Mucosa of gallbladder (tissue), 1 donor: Measurements from ENCODE around the gene WIZ. TPM values are rescaled to one million over a fixed set of nuclear protein-coding genes. Genes with fewer than 3 reads are reported as not detected.

ENCODE experiments used
- DNase-seq: peaks from one replicate; pipeline ENCODE4 v3.0.0-alpha.2; 2020; ENCODE audit warnings: low spot score
- total RNA-seq: library from RNA; stranded (reverse); gene quantifications from one replicate; pipeline ENCODE4 v1.2.1, GENCODE V29; 2021
- donor health status: DM: no; HTN: no; CAD: no.

WIZ gene
- total RNA-seq, 1 donor from 2014 or later = 48.7 TPM

DNA sequence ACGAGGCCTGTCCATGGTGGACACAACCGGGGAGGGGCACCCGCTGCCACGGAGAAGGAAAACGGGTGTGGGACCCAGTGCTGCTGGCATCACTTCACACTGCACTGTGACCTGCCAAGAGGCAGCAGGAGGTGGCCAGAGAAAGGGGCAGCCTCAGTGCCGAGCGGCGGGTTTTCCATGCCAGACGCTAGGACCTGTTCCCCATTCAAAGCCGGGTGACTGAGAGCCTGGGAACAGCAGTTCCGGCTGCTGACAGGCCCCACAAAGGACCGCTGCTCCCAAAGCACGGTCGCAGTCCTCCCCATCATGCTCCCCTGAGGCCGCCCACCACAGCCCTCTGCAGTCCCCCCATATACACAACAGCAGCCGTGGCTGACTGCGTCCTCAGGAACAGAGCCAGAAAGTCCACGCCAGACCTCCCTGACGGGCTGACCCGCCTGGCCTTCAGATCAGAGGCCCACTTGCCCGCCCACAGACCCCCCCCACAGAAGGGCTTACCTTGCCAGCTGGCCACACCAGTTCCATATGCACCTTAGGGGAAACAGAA lies 75.6 kb downstream of the WIZ start:
- DNase-seq = no peak

GRCh38 chr19:15373644-15374043 lies 76.1 kb downstream of the WIZ start:
- DNase-seq = no peak

DNA sequence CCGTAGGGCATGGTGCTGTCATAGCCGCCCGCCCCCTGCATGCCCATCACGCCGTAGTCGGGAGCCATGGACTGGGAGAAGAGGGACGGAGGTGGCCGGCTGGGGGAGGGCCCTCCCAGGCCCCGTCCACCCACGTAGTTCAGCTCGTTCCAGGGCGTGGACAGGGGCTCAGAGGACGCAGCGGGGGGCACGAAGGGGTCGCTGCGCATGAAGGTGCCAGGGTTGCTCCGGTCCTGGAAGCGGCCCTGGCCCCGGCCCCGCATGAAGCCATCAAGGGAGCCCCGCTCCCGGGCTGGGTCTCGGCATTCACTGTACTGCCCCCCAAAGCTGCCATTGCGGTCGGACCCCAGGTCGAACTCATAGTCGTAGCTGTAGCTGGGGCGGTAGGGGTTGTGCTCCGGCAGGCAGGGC lies 76.9 kb downstream of the WIZ start:
- DNase-seq = no peak

DNA sequence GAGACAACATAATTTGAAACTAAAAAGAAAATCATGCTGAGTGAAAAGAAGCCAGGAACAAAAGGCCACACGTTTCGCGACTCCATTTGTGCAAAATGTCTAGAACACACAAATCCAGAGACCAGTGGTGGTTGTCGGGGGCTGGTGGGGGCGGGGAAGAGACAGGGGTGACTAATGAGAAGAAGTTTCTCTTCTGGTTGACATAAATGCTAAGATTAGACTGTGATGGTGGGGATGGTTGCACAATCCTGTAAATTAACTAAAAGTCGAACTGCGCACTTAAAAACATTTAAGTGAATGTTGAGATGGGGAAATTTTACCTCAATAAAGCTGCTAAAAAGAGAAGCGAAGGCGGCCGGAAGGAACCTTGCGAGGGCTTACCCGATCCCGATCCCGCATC lies 77.3 kb downstream of the WIZ start:
- DNase-seq = no peak

DNA sequence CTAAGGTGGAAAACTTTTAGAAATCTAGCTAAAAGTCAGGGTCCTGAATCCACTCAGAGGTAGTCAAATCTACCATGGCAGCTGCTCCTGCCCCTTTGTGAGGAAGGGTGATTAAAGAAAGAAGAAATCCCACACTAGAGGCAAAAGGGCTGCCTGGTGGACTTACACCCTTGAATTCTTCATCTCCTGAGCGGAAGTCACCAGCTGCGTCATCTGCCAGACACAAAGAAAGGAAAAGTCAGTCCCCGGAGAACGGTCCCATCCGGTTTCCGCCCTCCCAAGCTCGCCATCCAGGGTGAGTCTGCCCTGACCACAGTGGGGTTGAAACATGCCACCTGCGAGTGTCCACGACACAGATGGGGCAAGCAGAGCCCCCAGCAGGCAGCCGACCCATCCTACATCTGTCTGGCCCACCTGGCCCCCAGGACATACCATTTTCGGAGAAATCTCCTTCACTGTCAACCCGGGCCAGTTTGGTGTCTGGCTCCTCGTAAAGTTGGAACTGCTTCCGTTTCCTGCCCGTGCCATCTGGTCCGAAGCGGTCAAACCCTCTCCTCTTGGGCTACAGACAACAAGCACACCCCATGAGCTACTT lies 77.9 kb downstream of the WIZ start:
- no peak for DNase-seq

DNA sequence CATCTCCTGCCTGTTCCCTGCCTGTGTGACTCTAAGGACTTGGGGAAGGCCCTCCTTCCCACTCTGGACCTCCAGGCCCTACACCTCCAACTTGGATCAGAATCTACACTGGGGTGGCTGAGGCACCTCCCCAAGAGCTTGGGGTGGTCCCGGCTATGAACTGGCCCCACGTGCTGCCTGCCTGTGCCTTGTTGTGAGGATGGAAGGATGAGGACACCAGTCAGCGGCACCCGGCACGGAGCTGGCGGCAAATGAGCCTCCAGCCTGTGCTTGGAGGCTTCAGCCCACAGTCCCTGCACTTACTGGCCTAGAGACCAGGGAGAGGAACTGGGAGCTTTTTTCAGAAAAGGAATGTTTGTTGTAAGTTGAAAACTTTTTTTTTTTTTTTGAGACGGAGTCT lies 78.6 kb downstream of the WIZ start:
- no peak for DNase-seq

Other genes starting within 250 kb of the WIZ start
- 32.4 TPM for gene NOTCH3, start 249.0 kb downstream of the WIZ start, total RNA-seq
- gene EPHX3, start 217.5 kb downstream of the WIZ start, total RNA-seq = 2.0 TPM
- gene BRD4, start 117.4 kb downstream of the WIZ start, total RNA-seq = 87.8 TPM
- gene AKAP8, start 70.2 kb downstream of the WIZ start, total RNA-seq = 38.9 TPM
- gene AKAP8L, start 31.0 kb downstream of the WIZ start, total RNA-seq = 110 TPM
- 9.7 TPM for gene RASAL3, start 14.6 kb upstream of the WIZ start, total RNA-seq
- gene PGLYRP2, start 29.5 kb upstream of the WIZ start, total RNA-seq = 1.6 TPM
- 0.17 TPM for gene CYP4F22, start 58.6 kb upstream of the WIZ start, total RNA-seq
- 2.0 TPM for gene CYP4F8, start 165.3 kb upstream of the WIZ start, total RNA-seq
- gene CYP4F3, start 190.9 kb upstream of the WIZ start, total RNA-seq = 92.8 TPM
- 82.9 TPM for gene CYP4F12, start 223.1 kb upstream of the WIZ start, total RNA-seq